Measurements from ENCODE around the gene SYT17.

Gene SYT17

DNA sequence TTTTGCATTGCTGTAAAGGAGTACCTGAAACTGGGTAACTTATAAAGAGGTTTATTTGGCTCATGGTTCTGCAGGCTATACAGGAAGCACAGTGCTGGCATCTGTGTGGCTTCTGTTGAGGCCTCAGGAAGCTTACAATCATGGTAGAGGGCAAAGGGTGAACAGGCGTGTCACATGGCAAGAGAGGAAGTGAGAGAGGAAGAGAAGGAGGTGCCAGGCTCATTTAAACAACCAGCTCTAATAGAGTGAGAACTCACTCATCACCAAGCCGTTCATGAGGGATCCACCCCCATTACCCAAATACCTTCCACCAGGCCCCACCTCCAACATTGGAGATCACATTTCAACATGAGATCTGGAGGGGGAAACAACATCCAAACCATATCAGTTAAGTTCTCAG is 101.1 kb downstream of the SYT17 start:
- DNase-seq = no peak

- no peak for DNase-seq
Measured at GRCh38 chr16:19274165-19274797, 106.2 kb downstream of the SYT17 start.

DNA sequence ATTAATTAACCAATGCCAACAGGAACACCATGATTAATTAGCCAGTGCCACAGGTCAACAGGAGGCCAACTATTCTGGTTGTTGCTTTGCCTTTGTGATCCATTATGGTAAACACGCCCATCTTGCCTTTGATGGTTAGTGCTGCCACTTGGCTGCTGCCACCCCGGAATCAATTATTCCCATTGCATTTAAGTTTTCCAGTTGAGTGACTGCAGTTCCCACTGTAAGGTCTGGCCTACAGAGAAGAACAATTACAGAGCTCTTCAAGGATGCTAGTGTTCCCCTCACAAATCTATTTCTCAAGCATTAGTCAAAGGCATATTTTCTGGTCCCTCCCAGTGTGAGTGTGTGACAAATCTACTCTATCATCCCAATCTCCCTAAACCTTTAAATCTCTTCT is 110.4 kb downstream of the SYT17 start:
- DNase-seq = no peak

DNA sequence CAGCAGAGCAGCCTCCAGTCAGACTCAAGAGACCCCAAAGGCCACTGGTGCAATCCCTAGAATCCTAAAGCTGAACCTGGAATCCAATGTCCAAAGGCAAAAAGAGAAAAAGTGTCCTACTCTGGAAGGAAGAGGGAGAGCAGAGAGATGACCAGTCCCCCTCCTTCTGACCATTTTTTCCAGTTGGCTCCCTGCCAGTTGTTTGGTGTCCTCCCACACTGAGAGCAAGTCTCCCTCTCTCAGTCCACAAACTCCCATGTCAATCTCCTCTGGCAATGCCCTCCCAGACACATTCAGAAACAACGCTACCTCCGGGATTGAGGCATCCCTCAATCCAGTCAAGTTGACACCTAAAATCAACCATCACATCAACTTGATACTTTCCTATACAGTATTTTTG is 113.2 kb downstream of the SYT17 start:
- no peak for DNase-seq

- no peak for DNase-seq
Measured at GRCh38 chr16:19282101-19282500, 114.1 kb downstream of the SYT17 start.

DNA sequence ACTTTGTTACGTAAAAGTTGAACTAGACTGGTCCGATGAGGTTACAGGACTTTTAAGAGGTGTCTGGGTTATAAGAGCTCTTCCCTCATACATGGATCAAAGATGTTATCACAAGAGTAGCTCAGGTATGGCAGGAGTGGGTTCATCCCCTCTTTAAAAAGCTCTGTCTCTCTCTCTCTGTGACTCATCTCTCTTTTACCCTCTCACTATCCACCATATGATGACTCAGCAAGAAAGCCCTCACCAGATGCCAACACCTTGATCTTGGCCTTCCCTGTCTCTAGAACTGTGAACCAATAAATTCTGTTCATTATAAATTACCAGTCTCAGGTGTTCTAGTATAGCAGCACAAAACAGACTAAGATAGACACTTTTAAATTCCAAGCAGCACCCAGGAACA is 115.6 kb downstream of the SYT17 start:
- no peak for DNase-seq

DNA sequence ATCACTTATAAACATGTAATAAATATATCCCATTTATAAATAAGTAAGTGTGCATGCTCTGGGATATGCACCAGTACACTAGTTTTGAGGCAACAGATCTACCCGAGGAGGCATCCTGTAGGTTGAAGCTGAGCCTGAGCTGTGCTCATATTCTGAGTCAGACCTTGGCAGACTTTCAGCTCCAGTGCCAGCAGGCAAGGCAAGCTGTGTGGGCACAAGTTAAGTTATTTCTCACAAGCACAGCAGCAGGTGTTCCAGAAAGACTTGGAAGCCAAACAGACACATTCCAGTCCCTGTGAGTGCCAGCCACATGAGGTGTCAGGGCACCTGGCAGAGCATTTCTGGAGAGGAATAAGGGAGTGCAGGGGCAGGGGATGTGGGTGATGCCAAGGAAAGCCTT is 116.2 kb downstream of the SYT17 start:
- DNase-seq = peak in 1 of 2 experiments; percentile 20

GRCh38 chr16:19285431-19285830 is 117.4 kb downstream of the SYT17 start, which contains the start of gene CLEC19A:
Gene CLEC19A (plus strand): TSS chr16:19285731. CDS start chr16:19285852, 121 bp downstream.
- DNase-seq = no peak

DNA sequence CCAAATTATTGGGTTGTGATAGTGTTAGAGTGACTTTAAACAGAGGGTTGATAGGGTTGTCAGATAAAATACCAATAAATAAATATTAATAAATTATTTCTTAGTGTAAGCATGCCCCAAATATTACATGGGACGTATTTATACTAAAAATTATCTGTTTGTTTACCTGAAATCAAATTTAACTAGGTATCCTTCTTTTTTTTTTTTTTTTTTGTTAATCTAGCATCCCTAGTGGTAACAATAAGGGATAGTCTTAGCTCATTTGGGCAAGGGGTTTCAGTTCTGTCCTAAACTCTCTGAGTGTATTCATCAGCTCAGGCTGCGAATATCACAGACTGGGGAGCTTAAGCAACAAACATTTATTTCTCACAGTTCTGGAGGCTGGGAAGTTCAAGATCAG is 118.8 kb downstream of the SYT17 start:
- no peak for DNase-seq

- DNase-seq = no peak
Measured at GRCh38 chr16:19287241-19287640, 119.2 kb downstream of the SYT17 start.

DNA sequence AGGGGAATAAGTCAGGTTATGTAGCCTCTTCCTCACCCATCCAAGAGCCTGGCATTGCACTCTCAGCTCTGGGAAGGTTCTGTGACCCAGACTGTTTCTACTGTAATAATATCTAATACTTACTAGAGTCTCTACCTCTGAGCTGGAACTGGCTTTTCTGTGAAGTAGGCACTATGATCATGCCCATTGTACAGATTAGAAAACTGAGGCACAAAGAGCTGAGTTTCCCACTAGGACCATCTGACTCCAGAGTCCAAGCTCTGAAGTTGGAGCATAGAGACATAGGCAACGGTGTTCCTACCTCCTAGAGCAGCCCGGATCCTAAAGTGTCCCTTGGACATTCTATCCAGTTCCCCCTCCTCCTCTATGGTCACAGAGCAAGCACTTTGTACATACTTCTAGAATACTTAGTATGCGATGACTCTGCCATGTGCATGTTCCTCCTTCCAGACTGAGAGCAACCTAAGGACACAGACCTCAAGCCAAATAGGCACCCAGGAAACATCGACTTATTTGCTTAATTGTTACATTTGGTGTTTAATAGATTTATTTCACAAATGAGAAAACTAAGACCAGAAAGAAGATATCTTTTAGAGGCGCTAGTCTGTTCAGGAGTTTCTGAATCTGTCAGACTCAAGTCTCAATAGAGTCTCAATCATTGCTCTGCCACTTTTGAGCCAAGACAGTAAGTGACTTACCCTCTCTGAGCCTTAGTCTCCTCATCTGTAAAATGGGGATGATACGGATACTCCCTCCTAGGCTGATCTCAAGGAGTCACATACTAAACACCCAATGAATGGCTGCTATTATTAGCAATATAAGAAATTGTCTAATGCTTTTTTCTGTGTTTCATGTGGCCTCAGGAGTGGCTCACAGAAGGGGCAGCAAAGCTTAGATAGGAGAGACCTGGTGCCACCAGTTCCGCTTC is 121.1 kb downstream of the SYT17 start:
- no peak for DNase-seq

GRCh38 chr16:19289811-19290485 is 121.9 kb downstream of the SYT17 start:
- DNase-seq = no peak

GRCh38 chr16:19290860-19291259 is 122.8 kb downstream of the SYT17 start:
- no peak for DNase-seq

- no peak for DNase-seq
Measured at GRCh38 chr16:19291475-19291874, 123.4 kb downstream of the SYT17 start.

GRCh38 chr16:19292186-19292585 is 124.1 kb downstream of the SYT17 start:
- no peak for DNase-seq

GRCh38 chr16:19294156-19294649 is 126.2 kb downstream of the SYT17 start:
- no peak for DNase-seq

DNA sequence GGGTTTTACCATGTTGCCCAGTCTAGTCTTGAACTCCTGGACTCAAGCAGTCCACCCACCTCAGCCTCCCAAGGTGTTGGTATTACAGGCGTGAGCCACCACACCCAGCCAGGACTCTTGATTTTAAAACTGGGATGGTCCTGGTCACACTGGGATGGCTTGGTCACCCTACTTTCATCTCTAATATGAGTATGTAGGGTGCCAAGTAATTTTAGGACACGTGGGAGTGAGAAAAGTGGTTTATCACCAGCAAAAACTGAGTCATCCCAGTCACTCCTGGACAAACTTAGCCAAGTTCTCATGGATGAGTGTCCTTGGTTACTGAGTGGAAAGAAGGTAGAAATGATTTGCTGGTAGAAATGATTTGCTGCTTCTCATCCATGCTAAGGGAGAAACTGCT is 127.4 kb downstream of the SYT17 start:
- DNase-seq = no peak

- DNase-seq = no peak
Measured at GRCh38 chr16:19297454-19297853, 129.4 kb downstream of the SYT17 start.

DNA sequence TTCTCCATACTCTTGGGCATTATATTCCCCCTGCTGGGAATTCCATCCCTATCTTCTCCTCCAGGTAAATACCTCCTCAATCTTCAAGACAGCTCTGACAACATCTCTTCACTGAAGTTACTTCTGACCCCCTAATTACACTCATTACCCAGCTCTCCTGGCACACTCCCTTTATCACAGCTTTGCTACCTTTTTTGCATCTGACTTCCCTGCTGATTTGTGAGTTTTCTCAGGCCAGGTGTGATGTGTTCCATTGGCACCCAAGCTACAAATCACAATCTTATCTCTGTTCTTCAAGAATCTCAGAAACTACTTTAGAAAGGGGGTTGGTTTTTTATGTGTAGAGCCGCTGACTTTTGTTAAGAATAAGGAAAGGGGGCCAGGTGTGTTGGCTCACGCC is 131.5 kb downstream of the SYT17 start:
- no peak for DNase-seq

GRCh38 chr16:19301931-19302330 is 133.9 kb downstream of the SYT17 start:
- DNase-seq = no peak

- no peak for DNase-seq
Measured at GRCh38 chr16:19304750-19305149, 136.7 kb downstream of the SYT17 start.

- no peak for DNase-seq
Measured at GRCh38 chr16:19305443-19305842, 137.4 kb downstream of the SYT17 start.

- no peak for DNase-seq
Measured at GRCh38 chr16:19307587-19308241, 139.7 kb downstream of the SYT17 start.

All from SHP77 (cell line).